ENCODE results near the gene LAPTM5.

DNA sequence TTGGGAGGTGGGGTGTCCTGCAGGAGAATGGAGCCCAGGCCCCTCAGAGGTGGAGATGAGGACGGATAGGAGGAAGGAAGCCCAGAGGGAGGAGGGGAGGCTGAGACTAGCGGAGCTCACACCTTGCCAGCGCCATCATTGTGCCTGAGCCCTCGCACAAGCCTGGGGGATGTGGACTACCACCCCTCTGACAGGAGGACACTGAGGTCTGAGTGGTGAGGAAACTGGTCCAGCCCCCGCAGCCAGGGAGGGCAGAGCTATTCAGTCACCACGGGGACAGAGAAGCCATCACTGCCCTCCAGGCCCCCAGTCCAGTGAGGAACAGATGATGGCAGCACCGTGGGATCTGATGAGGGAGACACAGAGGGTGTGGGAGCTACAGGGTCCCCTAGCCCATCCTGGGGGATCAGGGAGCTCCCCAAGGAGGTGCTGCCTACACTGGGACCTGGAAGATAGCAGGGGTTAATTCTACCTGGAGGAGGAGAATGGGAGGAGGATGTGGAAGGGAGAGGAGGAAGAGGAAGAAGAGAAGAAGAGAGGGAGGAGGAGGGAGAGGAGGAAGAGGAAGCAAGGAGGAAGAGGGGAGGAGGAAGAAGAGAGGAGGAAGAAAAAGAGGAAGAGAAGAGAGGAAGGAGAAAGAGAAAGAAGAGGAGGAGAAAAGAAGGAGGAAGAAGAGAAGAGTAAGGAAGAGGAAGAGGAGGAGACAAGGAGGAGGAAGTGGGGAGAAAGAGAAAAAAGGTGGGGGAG lies 65.2 kb downstream of the LAPTM5 start:
- TF ChIP-seq FOXA1 (IDR thresholded peaks at IDR 0.05): no peak
- no peak for TF ChIP-seq ARNT (IDR thresholded peaks at IDR 0.05)
- no peak for TF ChIP-seq LEF1 (IDR thresholded peaks at IDR 0.05; ENCODE audit: borderline replicate concordance)
- no peak for TF ChIP-seq HDGF (IDR thresholded peaks at IDR 0.05; ENCODE audit: borderline replicate concordance)
- no peak for TF ChIP-seq ELF4 (IDR thresholded peaks at IDR 0.05)
- TF ChIP-seq, protein P1, sequence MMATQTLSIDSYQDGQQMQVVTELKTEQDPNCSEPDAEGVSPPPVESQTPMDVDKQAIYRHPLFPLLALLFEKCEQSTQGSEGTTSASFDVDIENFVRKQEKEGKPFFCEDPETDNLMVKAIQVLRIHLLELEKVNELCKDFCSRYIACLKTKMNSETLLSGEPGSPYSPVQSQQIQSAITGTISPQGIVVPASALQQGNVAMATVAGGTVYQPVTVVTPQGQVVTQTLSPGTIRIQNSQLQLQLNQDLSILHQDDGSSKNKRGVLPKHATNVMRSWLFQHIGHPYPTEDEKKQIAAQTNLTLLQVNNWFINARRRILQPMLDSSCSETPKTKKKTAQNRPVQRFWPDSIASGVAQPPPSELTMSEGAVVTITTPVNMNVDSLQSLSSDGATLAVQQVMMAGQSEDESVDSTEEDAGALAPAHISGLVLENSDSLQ (IDR thresholded peaks at IDR 0.05): no peak
- TF ChIP-seq TARDBP (IDR thresholded peaks at IDR 0.05): no peak
- no peak for TF ChIP-seq SP1 (IDR thresholded peaks at IDR 0.05)
- TF ChIP-seq FOXK2 (IDR thresholded peaks at IDR 0.05): no peak
- TF ChIP-seq BHLHE40 (IDR thresholded peaks at IDR 0.05; ENCODE audit: borderline replicate concordance): no peak
- no peak for TF ChIP-seq FOXM1 (IDR thresholded peaks at IDR 0.05; ENCODE audit: borderline replicate concordance)

Data from HEK293T (cell line).